ENCODE measurements around the gene MCM8.
A peak's percentile ranks its signal among the peaks of the same experiment; 100 is the strongest.

GRCh38 chr20:5950271-5951031, at the start of gene MCM8, which contains the start of gene TRMT6:
- TF ChIP-seq CTCF (IDR thresholded peaks at IDR 0.05) (peak in 1 of 4 experiments; percentile 25), POLR2AphosphoS5 (IDR thresholded peaks at IDR 0.05) (peak; percentile 94)

Measured in gastroesophageal sphincter (tissue), 3 donors.